GM12873 (cell line): Measurements from ENCODE around the gene KRT38.

ENCODE experiments used
- CTCF ChIP-seq: IDR thresholded peaks from 2 replicates; pipeline ENCODE4 v1.5.1; 2012; ENCODE audit warnings: low read depth, mild to moderate bottlenecking, moderate library complexity, low read length, control low read depth; ENCODE audit not compliant: insufficient read depth; ENCODE audit errors: missing control alignments

The KRT38 gene

GRCh38 chr17:41449008-41449407 lies 8.2 kb upstream of the KRT38 start:
- TF ChIP-seq CTCF, result no peak

- TF ChIP-seq CTCF, result no peak
These were observed 7.7 kb upstream of the KRT38 start for GRCh38 chr17:41448506-41448905.

GRCh38 chr17:41446806-41447205 lies 6.0 kb upstream of the KRT38 start:
- no peak for TF ChIP-seq CTCF

- TF ChIP-seq CTCF, result no peak
These were observed 3.9 kb upstream of the KRT38 start for GRCh38 chr17:41444640-41445039.

GRCh38 chr17:41444186-41444585 lies 3.4 kb upstream of the KRT38 start:
- no peak for TF ChIP-seq CTCF

GRCh38 chr17:41442739-41443138 lies 2.0 kb upstream of the KRT38 start:
- no peak for TF ChIP-seq CTCF

GRCh38 chr17:41439375-41439774 lies 1.4 kb downstream of the KRT38 start:
- no peak for TF ChIP-seq CTCF
